ENCODE data around the gene ANKRD11. TPM values are rescaled to one million over a fixed set of nuclear protein-coding genes. Genes with fewer than 3 reads are reported as not detected.
A peak's percentile ranks its signal among the peaks of the same experiment; 100 is the strongest.
"Not testable (repeated sequence)": the region's sequence is repeated elsewhere in the genome, so short reads cannot be mapped to it uniquely, and the experiment has no call there.

Gene ANKRD11
- total RNA-seq, 1 donor: 97.4 TPM

DNA sequence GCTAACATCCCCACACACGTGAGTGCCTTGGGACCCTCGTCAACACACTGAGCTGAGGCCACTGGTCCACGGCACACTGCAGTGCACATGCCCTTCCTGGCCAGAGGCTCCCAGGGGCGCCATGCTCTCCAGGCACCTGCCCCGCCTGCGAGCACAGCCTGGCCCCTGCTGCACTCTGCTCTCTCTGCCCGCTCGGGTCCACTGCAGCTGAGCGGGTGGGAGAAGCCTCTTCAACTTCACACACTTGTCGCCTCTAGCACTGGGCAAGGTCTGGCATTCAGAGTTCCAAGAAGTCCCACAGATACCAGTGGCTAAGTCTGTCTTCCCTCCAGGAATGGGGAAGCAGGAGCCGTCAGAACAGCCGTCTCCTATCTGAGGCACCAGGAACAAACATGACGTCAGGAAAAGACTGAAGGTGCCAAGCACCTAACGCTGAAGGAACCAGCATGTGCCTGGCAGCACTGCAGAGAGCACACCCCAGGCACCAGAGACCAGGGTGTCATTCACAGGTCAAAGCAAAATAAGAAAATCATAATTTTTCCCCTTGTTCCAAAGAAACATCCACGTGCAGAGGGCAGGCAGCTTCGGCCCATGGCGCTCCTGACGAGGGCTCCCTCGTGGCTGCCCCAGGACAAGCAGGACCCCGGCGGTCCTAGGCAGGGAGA is 189.9 kb downstream of the ANKRD11 start:
- Histone ChIP-seq H2AFZ (ENCODE audit: low read length) (no peak overlapping the region), H3K27ac (ENCODE audit: low read depth, low read length) (peak overlapping the region; percentile 88), H3K79me2 (ENCODE audit: insufficient read depth, low read length) (peaks cover 84% of the 10 kb centered on the region), H3K4me1 (ENCODE audit: insufficient read depth, low read length) (peaks cover 18% of the 10 kb centered on the region), H4K20me1 (ENCODE audit: insufficient read depth, low read length) (peaks cover 42% of the 10 kb centered on the region), H3K9me3 (ENCODE audit: low read depth, low read length) (no peaks in the 10 kb centered on the region), H3K4me2 (ENCODE audit: insufficient read depth, low read length) (no peak overlapping the region), H3K36me3 (ENCODE audit: insufficient read depth, low read length) (peaks cover 21% of the 10 kb centered on the region), H3K4me3 (ENCODE audit: insufficient read depth, low read length) (no peak overlapping the region), H3K27me3 (ENCODE audit: insufficient read depth, low read length) (no peaks in the 10 kb centered on the region)
- no peak for DNase-seq (ENCODE audit: insufficient read length, low spot score, missing footprints)
- TF ChIP-seq, protein P1, sequence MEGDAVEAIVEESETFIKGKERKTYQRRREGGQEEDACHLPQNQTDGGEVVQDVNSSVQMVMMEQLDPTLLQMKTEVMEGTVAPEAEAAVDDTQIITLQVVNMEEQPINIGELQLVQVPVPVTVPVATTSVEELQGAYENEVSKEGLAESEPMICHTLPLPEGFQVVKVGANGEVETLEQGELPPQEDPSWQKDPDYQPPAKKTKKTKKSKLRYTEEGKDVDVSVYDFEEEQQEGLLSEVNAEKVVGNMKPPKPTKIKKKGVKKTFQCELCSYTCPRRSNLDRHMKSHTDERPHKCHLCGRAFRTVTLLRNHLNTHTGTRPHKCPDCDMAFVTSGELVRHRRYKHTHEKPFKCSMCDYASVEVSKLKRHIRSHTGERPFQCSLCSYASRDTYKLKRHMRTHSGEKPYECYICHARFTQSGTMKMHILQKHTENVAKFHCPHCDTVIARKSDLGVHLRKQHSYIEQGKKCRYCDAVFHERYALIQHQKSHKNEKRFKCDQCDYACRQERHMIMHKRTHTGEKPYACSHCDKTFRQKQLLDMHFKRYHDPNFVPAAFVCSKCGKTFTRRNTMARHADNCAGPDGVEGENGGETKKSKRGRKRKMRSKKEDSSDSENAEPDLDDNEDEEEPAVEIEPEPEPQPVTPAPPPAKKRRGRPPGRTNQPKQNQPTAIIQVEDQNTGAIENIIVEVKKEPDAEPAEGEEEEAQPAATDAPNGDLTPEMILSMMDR (IDR thresholded peaks at IDR 0.05; ENCODE audit: extremely low read depth, low read depth, low read length): no peak

DNA sequence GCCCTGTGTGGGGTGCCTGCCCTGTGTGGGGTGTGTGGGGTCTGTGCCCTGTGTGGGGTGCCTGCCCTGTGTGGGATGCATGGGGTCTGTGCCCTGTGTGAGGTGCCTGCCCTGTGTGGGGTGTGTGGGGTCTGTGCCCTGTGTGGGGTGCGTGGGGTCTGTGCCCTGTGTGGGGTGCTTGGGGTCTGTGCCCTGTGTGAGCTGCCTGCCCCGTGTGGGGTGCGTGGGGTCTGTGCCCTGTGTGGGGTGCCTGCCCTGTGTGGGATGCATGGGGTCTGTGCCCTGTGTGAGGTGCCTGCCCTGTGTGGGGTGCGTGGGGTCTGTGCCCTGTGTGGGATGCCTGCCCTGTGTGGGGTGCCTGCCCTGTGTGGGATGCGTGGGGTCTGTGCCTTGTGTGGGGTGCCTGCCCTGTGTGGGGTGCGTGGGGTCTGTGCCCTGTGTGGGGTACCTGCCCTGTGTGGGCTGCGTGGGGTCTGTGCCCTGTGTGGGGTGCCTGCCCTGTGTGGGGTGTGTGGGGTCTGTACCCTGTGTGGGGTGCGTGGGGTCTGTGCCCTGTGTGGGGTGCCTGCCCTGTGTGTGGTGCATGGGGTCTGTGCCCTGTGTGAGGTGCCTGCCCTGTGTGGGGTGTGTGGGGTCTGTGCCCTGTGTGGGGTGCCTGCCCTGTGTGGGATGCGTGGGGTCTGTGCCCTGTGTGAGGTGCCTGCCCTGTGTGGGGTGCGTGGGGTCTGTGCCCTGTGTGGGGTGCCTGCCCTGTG is 190.8 kb downstream of the ANKRD11 start:
- Histone ChIP-seq H3K79me2 (ENCODE audit: insufficient read depth, low read length) (peaks cover 84% of the 10 kb centered on the region), H3K36me3 (ENCODE audit: insufficient read depth, low read length) (peaks cover 18% of the 10 kb centered on the region), H3K4me1 (ENCODE audit: insufficient read depth, low read length) (peaks cover 18% of the 10 kb centered on the region), H4K20me1 (ENCODE audit: insufficient read depth, low read length) (peaks cover 44% of the 10 kb centered on the region)
- H3K9me3 ChIP-seq (ENCODE audit: low read depth, low read length); DNase-seq (ENCODE audit: insufficient read length, low spot score, missing footprints); H3K4me2 ChIP-seq (ENCODE audit: insufficient read depth, low read length); H2AFZ ChIP-seq (ENCODE audit: low read length); H3K27ac ChIP-seq (ENCODE audit: low read depth, low read length); H3K4me3 ChIP-seq (ENCODE audit: insufficient read depth, low read length); H3K27me3 ChIP-seq (ENCODE audit: insufficient read depth, low read length): not testable (repeated sequence)

DNA sequence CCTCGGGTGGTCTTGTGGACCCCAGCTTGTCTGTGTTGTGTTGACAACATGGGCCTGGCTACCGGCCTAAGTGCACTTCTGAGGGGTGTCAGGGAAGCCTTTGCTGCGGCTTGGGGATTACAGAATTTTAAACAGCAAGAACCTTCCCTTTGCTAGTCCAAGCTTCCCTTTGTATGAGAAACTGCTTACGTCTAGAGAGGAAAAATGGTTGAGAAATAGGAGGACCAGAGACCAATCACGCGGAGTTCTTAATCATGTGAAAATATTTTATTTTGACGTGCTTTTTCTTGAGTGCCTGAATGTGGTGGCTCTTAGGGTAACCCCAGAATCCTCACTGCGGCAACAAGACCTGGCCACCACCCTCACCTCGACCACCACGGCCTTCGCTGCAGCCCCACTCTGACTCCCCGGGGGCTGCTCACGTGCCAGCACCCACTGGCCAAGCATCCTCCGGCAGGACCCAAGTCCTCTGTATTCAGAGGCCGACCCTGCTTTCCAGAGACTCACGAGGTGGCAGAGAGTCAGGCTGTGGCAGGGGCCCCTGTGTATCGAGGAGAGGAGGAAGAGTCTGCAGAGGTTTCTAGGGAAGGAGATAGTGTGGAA is 191.6 kb downstream of the ANKRD11 start:
- no peak overlapping the region for H2AFZ ChIP-seq (ENCODE audit: low read length)
- peaks cover 17% of the 10 kb centered on the region for H3K36me3 ChIP-seq (ENCODE audit: insufficient read depth, low read length)
- peaks cover 84% of the 10 kb centered on the region for H3K79me2 ChIP-seq (ENCODE audit: insufficient read depth, low read length)
- TF ChIP-seq, protein P1 (IDR thresholded peaks at IDR 0.05; ENCODE audit: extremely low read depth, low read depth, low read length): no peak
- peaks cover 46% of the 10 kb centered on the region for H4K20me1 ChIP-seq (ENCODE audit: insufficient read depth, low read length)
- H3K4me3 ChIP-seq (ENCODE audit: insufficient read depth, low read length): no peak overlapping the region
- H3K27ac ChIP-seq (ENCODE audit: low read depth, low read length): no peak overlapping the region
- H3K27me3 ChIP-seq (ENCODE audit: insufficient read depth, low read length): no peaks in the 10 kb centered on the region
- no peak overlapping the region for H3K4me2 ChIP-seq (ENCODE audit: insufficient read depth, low read length)
- H3K4me1 ChIP-seq (ENCODE audit: insufficient read depth, low read length): peaks cover 18% of the 10 kb centered on the region
- H3K9me3 ChIP-seq (ENCODE audit: low read depth, low read length): no peaks in the 10 kb centered on the region
- DNase-seq (ENCODE audit: insufficient read length, low spot score, missing footprints): no peak

DNA sequence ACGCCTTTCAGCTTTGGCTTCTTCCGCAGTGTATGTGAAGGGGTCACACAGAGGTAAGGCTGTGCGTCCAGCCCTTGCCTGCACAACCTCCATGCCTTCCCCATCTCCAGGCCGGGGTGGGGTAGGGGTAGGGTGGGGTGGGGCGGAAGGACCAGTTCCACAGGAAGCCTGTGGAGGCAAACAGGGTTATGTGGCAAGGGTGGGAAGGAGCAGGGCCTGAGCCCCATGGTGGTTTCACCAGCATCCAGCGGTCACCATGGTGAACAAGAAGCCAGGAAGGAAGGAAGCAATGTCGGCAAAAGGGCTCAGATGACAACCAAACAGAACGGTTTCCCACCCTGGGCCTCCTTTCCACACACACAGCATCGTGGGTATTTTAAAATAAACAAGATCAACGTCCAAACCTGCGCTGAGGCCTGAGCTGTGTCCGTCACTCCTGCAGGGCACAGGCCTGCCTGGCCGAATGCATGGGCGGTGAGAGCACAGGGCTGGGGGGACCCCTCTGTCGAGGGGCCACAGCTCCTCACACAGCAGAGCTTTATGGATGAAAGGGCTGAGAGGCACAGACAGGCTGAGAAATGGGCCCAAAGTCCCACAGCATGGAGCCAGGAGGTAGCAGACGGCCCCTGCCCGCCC is 192.3 kb downstream of the ANKRD11 start:
- Histone ChIP-seq H3K27ac (ENCODE audit: low read depth, low read length) (no peak overlapping the region), H3K4me1 (ENCODE audit: insufficient read depth, low read length) (peaks cover 18% of the 10 kb centered on the region), H3K4me2 (ENCODE audit: insufficient read depth, low read length) (no peak overlapping the region), H2AFZ (ENCODE audit: low read length) (no peak overlapping the region), H3K79me2 (ENCODE audit: insufficient read depth, low read length) (peaks cover 84% of the 10 kb centered on the region), H3K9me3 (ENCODE audit: low read depth, low read length) (no peaks in the 10 kb centered on the region), H4K20me1 (ENCODE audit: insufficient read depth, low read length) (peaks cover 48% of the 10 kb centered on the region), H3K4me3 (ENCODE audit: insufficient read depth, low read length) (no peak overlapping the region), H3K36me3 (ENCODE audit: insufficient read depth, low read length) (peaks cover 10% of the 10 kb centered on the region), H3K27me3 (ENCODE audit: insufficient read depth, low read length) (no peaks in the 10 kb centered on the region)
- TF ChIP-seq, protein P1 (IDR thresholded peaks at IDR 0.05; ENCODE audit: extremely low read depth, low read depth, low read length): no peak
- DNase-seq (ENCODE audit: insufficient read length, low spot score, missing footprints): no peak
